Osteocyte (in vitro differentiated cells): Measurements from ENCODE around the gene ENPEP. TPM values are rescaled to one million over a fixed set of nuclear protein-coding genes. Genes with fewer than 3 reads are reported as not detected.

Experiments
- DNase-seq: peaks from one replicate; pipeline ENCODE4 v3.0.0; 2021; ENCODE audit warnings: mixed read lengths; ENCODE audit not compliant: unreplicated experiment; ENCODE audit errors: extremely low spot score
- H3K27ac Mint-ChIP-seq: one replicate; pipeline ENCODE4 v1.8.0; 2021; ENCODE audit warnings: mild to moderate bottlenecking, mixed read lengths; ENCODE audit not compliant: unreplicated experiment
- H3K27me3 Mint-ChIP-seq: one replicate; pipeline ENCODE4 v1.8.0; 2021; ENCODE audit warnings: mixed read lengths; ENCODE audit not compliant: unreplicated experiment
- H3K36me3 Mint-ChIP-seq: one replicate; pipeline ENCODE4 v1.8.0; 2021; ENCODE audit warnings: mixed read lengths; ENCODE audit not compliant: unreplicated experiment
- H3K4me1 Mint-ChIP-seq: one replicate; pipeline ENCODE4 v1.8.0; 2021; ENCODE audit warnings: mixed read lengths; ENCODE audit not compliant: unreplicated experiment
- H3K4me3 Mint-ChIP-seq: one replicate; pipeline ENCODE4 v1.8.0; 2021; ENCODE audit warnings: mild to moderate bottlenecking, moderate library complexity, mixed read lengths; ENCODE audit not compliant: unreplicated experiment
- H3K9me3 Mint-ChIP-seq: one replicate; pipeline ENCODE4 v1.8.0; 2021; ENCODE audit warnings: mixed read lengths; ENCODE audit not compliant: unreplicated experiment
- CTCF ChIP-seq: fragments of 200-600 bp; sonication (generic); IDR thresholded peaks from 2 replicates; pipeline ENCODE4 v1.5.0; 2021; ENCODE audit warnings: antibody characterized with exemption, mild to moderate bottlenecking, moderate library complexity
- total RNA-seq: library from RNA; stranded (reverse); gene quantifications from 2 replicates; pipeline ENCODE4 v1.2.1, GENCODE V29; 2021

The ENPEP gene
- total RNA-seq, 1 donor from 2014 or later, result 0.94 TPM

- no peak for TF ChIP-seq CTCF
- Mint-ChIP-seq H3K36me3 (no peaks in the 10 kb centered on the region), H3K27me3 (peaks cover 50% of the 10 kb centered on the region), H3K27ac (no peak overlapping the region), H3K4me1 (no peaks in the 10 kb centered on the region), H3K9me3 (no peaks in the 10 kb centered on the region), H3K4me3 (no peak overlapping the region)
- no peak for DNase-seq
Measured at GRCh38 chr4:110610940-110611831, 135.2 kb downstream of the ENPEP start.

- no peak overlapping the region for H3K4me3 Mint-ChIP-seq
- no peaks in the 10 kb centered on the region for H3K4me1 Mint-ChIP-seq
- H3K36me3 Mint-ChIP-seq, result no peaks in the 10 kb centered on the region
- no peak for DNase-seq
- H3K27ac Mint-ChIP-seq, result no peak overlapping the region
- no peaks in the 10 kb centered on the region for H3K9me3 Mint-ChIP-seq
- H3K27me3 Mint-ChIP-seq, result peaks cover 58% of the 10 kb centered on the region
- TF ChIP-seq CTCF, result no peak
Measured at GRCh38 chr4:110611968-110612447, 136.1 kb downstream of the ENPEP start.

GRCh38 chr4:110612631-110613269 is 136.8 kb downstream of the ENPEP start:
- no peak overlapping the region for H3K27ac Mint-ChIP-seq
- peaks cover under 1% of the 10 kb centered on the region for H3K4me1 Mint-ChIP-seq
- no peaks in the 10 kb centered on the region for H3K9me3 Mint-ChIP-seq
- DNase-seq, result no peak
- no peaks in the 10 kb centered on the region for H3K36me3 Mint-ChIP-seq
- no peak for TF ChIP-seq CTCF
- H3K4me3 Mint-ChIP-seq, result no peak overlapping the region
- peaks cover 64% of the 10 kb centered on the region for H3K27me3 Mint-ChIP-seq

- H3K9me3 Mint-ChIP-seq, result no peaks in the 10 kb centered on the region
- no peak for TF ChIP-seq CTCF
Measured at GRCh38 chr4:110613745-110614144, 137.8 kb downstream of the ENPEP start.

More at GRCh38 chr4:110613745-110614144, 137.8 kb downstream of the ENPEP start:
- peaks cover 7% of the 10 kb centered on the region for H3K4me1 Mint-ChIP-seq
- H3K36me3 Mint-ChIP-seq, result no peaks in the 10 kb centered on the region
- peaks cover 66% of the 10 kb centered on the region for H3K27me3 Mint-ChIP-seq
- H3K4me3 Mint-ChIP-seq, result no peak overlapping the region
- no peak overlapping the region for H3K27ac Mint-ChIP-seq
- DNase-seq, result no peak
